ENCODE results near the gene EPOP. TPM values are rescaled to one million over a fixed set of nuclear protein-coding genes. Genes with fewer than 3 reads are reported as not detected.

EPOP gene
- total and polyA plus RNA-seq, 2 of the 13 experiments (the other 11 are each of a cell fraction or from before 2014, with no cell fraction given) = 14.7 to 37.8 TPM

GRCh38 chr17:38721802-38722201 lies 47.0 kb upstream of the EPOP start:
- intact Hi-C loops (cut with micrococcal nuclease; ENCODE audit: unreplicated experiment) = loop anchor here (5.0 kb wide), 1 partner anchor 375 kb away; no protein-coding TSS in a partner anchor
- H3K4me1 ChIP-seq (ENCODE audit: insufficient read depth, low read length) = peaks cover 37% of the 10 kb centered on the region
- H2AFZ ChIP-seq (ENCODE audit: low read length) = no peak overlapping the region
- no peaks in the 10 kb centered on the region for H3K27me3 ChIP-seq (ENCODE audit: control insufficient read depth in 1 of 2, insufficient read depth in 2 of 2, low read length in 2 of 2)
- FAIRE-seq (no peak), ATAC-seq (no peak), DNase-seq (ENCODE audit: low spot score) (no peak)
- H3K4me2 ChIP-seq (ENCODE audit: low read depth, low read length) = no peak overlapping the region
- CTCF ChIA-PET (ENCODE audit: low intra/inter-chr PET ratio, low total read pairs) = no interaction called here
- H3K36me3 ChIP-seq (replicated peaks in 1 of 2; ENCODE audit: control insufficient read depth in 1 of 2, insufficient read depth in 2 of 2, low read length in 2 of 2) = peaks cover 36 to 58% of the 10 kb centered on the region in 2 experiments
- WGBS (ENCODE audit: low lambda C conversion rate) = 99% methylated on average over 12 of the region's 16 CpGs
- in situ Hi-C loops (cut with HindIII; ENCODE audit: extremely low pct_ligation_motif_present, low pct_unique_long_range_greater_than_20kb) = no loop called here
- TF ChIP-seq AGO2 (optimal IDR thresholded peaks at IDR 0.05; ENCODE audit: low read depth, low read length) (peak; percentile 68), ZNF558 (CRISPR knock-in tag; IDR thresholded peaks at IDR 0.05; ENCODE audit: borderline replicate concordance) (no peak), MEIS2 (CRISPR knock-in tag; IDR thresholded peaks at IDR 0.05) (no peak), PCBP1 (IDR thresholded peaks at IDR 0.05; ENCODE audit: borderline replicate concordance, low read depth, low read length) (peak; percentile 40; the same call in 1 of the 2 replicates), ZFP36 (IDR thresholded peaks at IDR 0.05; ENCODE audit: borderline replicate concordance, low read depth, low read length, partially characterized antibody) (no peak), RBFOX2 (IDR thresholded peaks at IDR 0.05; ENCODE audit: low read depth, low read length) (peak; percentile 52; the same call in 1 of the 2 replicates)
- POLR2A ChIA-PET = interaction anchor here (1.1 to 5.5 kb wide), 3 partner anchors 9 to 20 kb away, joined by 3 to 38 read pairs (median 13); partner anchors contain the start of gene MLLT6
- H3K9ac ChIP-seq (ENCODE audit: insufficient read depth, low read depth, low read length) = no peak overlapping the region
- H3K27ac ChIP-seq (ENCODE audit: extremely low read length, insufficient read depth, low read length) = no peak overlapping the region
- H4K20me1 ChIP-seq (ENCODE audit: insufficient read depth, low read length) = no peaks in the 10 kb centered on the region
- no TSS peak for BruUV-seq (replicated peaks)
- no peaks in the 10 kb centered on the region for H3K79me2 ChIP-seq (ENCODE audit: insufficient read depth, low read length)
- no peak overlapping the region for H3K4me3 ChIP-seq (replicated peaks in 1 of 3; ENCODE audit: insufficient read depth in 1 of 3, low read depth in 2 of 3, low read length in 3 of 3)
- no peaks in the 10 kb centered on the region for H3K9me3 ChIP-seq (ENCODE audit: low read length)

GRCh38 chr17:38720941-38721340 lies 46.2 kb upstream of the EPOP start:
- Histone ChIP-seq H2AFZ (ENCODE audit: low read length) (no peak overlapping the region), H3K36me3 (replicated peaks in 1 of 2; ENCODE audit: control insufficient read depth in 1 of 2, insufficient read depth in 2 of 2, low read length in 2 of 2) (peaks cover 40 to 67% of the 10 kb centered on the region in 2 experiments), H3K4me3 (replicated peaks in 1 of 3; ENCODE audit: insufficient read depth in 1 of 3, low read depth in 2 of 3, low read length in 3 of 3) (no peak overlapping the region), H4K20me1 (ENCODE audit: insufficient read depth, low read length) (no peaks in the 10 kb centered on the region), H3K79me2 (ENCODE audit: insufficient read depth, low read length) (no peaks in the 10 kb centered on the region), H3K27me3 (ENCODE audit: control insufficient read depth in 1 of 2, insufficient read depth in 2 of 2, low read length in 2 of 2) (no peaks in the 10 kb centered on the region), H3K4me1 (ENCODE audit: insufficient read depth, low read length) (peaks cover 32% of the 10 kb centered on the region), H3K9ac (ENCODE audit: insufficient read depth, low read depth, low read length) (no peak overlapping the region), H3K4me2 (ENCODE audit: low read depth, low read length) (no peak overlapping the region), H3K27ac (ENCODE audit: extremely low read length, insufficient read depth, low read length) (no peak overlapping the region), H3K9me3 (ENCODE audit: low read length) (no peaks in the 10 kb centered on the region)
- ChIA-PET POLR2A (interaction anchor here (1.1 to 5.5 kb wide), 3 partner anchors 10 to 19 kb away, joined by 3 to 38 read pairs (median 13); partner anchors contain the start of gene MLLT6), CTCF (ENCODE audit: low intra/inter-chr PET ratio, low total read pairs) (no interaction called here)
- no peak for DNase-seq (ENCODE audit: low spot score)
- BruUV-seq (replicated peaks) = TSS peak; percentile 20
- in situ Hi-C loops (cut with HindIII; ENCODE audit: extremely low pct_ligation_motif_present, low pct_unique_long_range_greater_than_20kb) = no loop called here
- no peak for ATAC-seq
- WGBS (ENCODE audit: low lambda C conversion rate) = 98% methylated on average over 6 of the region's 6 CpGs
- no peak for FAIRE-seq
- intact Hi-C loops (cut with micrococcal nuclease; ENCODE audit: unreplicated experiment) = loop anchor here (5.0 kb wide), 1 partner anchor 376 kb away; no protein-coding TSS in a partner anchor
- TF ChIP-seq ZNF382 (CRISPR knock-in tag; IDR thresholded peaks at IDR 0.05; ENCODE audit: borderline replicate concordance) = no peak
- TF ChIP-seq CREBL2 (CRISPR knock-in tag; IDR thresholded peaks at IDR 0.05; ENCODE audit: borderline replicate concordance) = no peak
- no peak for TF ChIP-seq GMEB2 (CRISPR knock-in tag; IDR thresholded peaks at IDR 0.05; ENCODE audit: low read depth)
- TF ChIP-seq ZNF598 (CRISPR knock-in tag; IDR thresholded peaks at IDR 0.05; ENCODE audit: borderline replicate concordance) = no peak
- TF ChIP-seq KLF9 (CRISPR knock-in tag; IDR thresholded peaks at IDR 0.05; ENCODE audit: low read depth) = no peak
- TF ChIP-seq SRSF9 (IDR thresholded peaks at IDR 0.05; ENCODE audit: borderline replicate concordance, insufficient read depth, low read depth, low read length, poor library complexity, severe bottlenecking) = no peak
- TF ChIP-seq LCORL (IDR thresholded peaks at IDR 0.05) = no peak
- no peak for TF ChIP-seq LCORL (CRISPR knock-in tag; IDR thresholded peaks at IDR 0.05)
- TF ChIP-seq NCOR1 (IDR thresholded peaks at IDR 0.05; ENCODE audit: borderline replicate concordance, low read length) = no peak
- no peak for TF ChIP-seq IKZF1 (IDR thresholded peaks at IDR 0.05)
- no peak for TF ChIP-seq ZNF10 (CRISPR knock-in tag; IDR thresholded peaks at IDR 0.05; ENCODE audit: borderline replicate concordance, low read depth)
- TF ChIP-seq HCFC1 (IDR thresholded peaks at IDR 0.05; ENCODE audit: low read depth, low read length) = no peak
- no peak for TF ChIP-seq WIZ (CRISPR knock-in tag; IDR thresholded peaks at IDR 0.05)
